ENCODE measurements around the gene PLEKHA6.

DNA sequence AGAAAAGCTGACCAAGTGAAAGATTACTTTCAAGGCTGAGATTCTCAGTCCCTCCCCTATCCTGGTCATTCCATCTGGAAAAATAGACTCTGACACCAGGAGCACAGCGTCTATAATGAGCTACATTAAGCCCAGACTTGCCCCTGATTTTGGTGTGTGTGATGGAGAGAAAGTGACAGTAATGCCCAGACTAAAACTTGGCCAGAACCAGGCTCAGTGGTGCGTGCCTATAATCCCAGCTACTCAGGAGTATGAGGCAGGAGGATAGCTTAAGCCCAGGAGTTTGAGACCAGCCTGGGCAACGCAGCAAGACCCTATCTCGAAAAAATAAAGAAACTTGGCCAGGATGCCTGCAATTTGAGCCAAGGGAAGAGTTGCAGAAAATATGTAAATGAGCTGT lies 15.9 kb downstream of the PLEKHA6 start:
- TF ChIP-seq, protein P1, sequence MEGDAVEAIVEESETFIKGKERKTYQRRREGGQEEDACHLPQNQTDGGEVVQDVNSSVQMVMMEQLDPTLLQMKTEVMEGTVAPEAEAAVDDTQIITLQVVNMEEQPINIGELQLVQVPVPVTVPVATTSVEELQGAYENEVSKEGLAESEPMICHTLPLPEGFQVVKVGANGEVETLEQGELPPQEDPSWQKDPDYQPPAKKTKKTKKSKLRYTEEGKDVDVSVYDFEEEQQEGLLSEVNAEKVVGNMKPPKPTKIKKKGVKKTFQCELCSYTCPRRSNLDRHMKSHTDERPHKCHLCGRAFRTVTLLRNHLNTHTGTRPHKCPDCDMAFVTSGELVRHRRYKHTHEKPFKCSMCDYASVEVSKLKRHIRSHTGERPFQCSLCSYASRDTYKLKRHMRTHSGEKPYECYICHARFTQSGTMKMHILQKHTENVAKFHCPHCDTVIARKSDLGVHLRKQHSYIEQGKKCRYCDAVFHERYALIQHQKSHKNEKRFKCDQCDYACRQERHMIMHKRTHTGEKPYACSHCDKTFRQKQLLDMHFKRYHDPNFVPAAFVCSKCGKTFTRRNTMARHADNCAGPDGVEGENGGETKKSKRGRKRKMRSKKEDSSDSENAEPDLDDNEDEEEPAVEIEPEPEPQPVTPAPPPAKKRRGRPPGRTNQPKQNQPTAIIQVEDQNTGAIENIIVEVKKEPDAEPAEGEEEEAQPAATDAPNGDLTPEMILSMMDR (IDR thresholded peaks at IDR 0.05) = no peak
- TF ChIP-seq EZH2 (IDR thresholded peaks at IDR 0.05; ENCODE audit: borderline replicate concordance, insufficient read depth, low read depth, low read length, poor library complexity, severe bottlenecking) = no peak
